Endothelial cell of umbilical vein (primary cell): Measurements from ENCODE around the gene HUNK. TPM values are rescaled to one million over a fixed set of nuclear protein-coding genes. Genes with fewer than 3 reads are reported as not detected.

ENCODE experiments used
- BruUV-seq: library from RNA; stranded (reverse); fragments of 400-500 nt; replicated peaks from 2 replicates; lab custom pipeline; 2021; lab: Mats Ljungman, UMichigan
- CTCF ChIA-PET: fragments of 300-600, 350-600 bp; sonication (Branson Sonifier 250); formaldehyde crosslinking; loops from one replicate; lab custom pipeline; 2021; ENCODE audit warnings: antibody characterized with exemption, inconsistent platforms; lab: Charles Lee
- POLR2A ChIA-PET: fragments of 300-600, 350-600 bp; sonication (Branson Sonifier 250); formaldehyde crosslinking; loops from one replicate; lab custom pipeline; 2021; ENCODE audit warnings: antibody characterized with exemption, inconsistent platforms; lab: Charles Lee
- DNase-seq: peaks from one replicate; pipeline ENCODE4 v3.0.0-alpha.2; 2011; ENCODE audit warnings: low read depth, low spot score
- FAIRE-seq: peaks from 2 replicates; lab custom pipeline; 2011; peaks lifted over from hg19 to GRCh38; lab: Jason Lieb, UNC
- H2AFZ ChIP-seq: 2 replicates; pipeline ENCODE4 v1.6.0; 2012; ENCODE audit warnings: low read depth, low read length, control low read depth, inconsistent platforms
- H3K27ac ChIP-seq: 2 replicates; pipeline ENCODE4 v1.5.1; 2011; ENCODE audit warnings: low read depth, mild to moderate bottlenecking, control low read depth, low read length, moderate library complexity; ENCODE audit not compliant: insufficient read depth
- H3K27me3 ChIP-seq, 2 experiments: 2 replicates each; pipeline versions ENCODE4 v1.6.0 to v1.6.1; 2011; ENCODE audit warnings: low read length in 2 of 2, mixed read lengths in 1 of 2; ENCODE audit not compliant: control insufficient read depth in 2 of 2, insufficient read depth in 2 of 2
- H3K36me3 ChIP-seq, 2 experiments: 2 replicates in 1 of 2; 3 replicates in 1 of 2; pipeline ENCODE4 v1.5.1; 2011; ENCODE audit warnings: low read length in 2 of 2, mild to moderate bottlenecking in 1 of 2, moderate library complexity in 1 of 2; ENCODE audit not compliant: control insufficient read depth in 2 of 2, insufficient read depth in 2 of 2; ENCODE audit errors: extremely low read depth in 1 of 2
- H3K4me1 ChIP-seq: 3 replicates; pipeline ENCODE4 v1.5.1; 2011; ENCODE audit warnings: mild to moderate bottlenecking, low read length; ENCODE audit not compliant: control insufficient read depth, insufficient read depth; ENCODE audit errors: extremely low read depth
- H3K4me2 ChIP-seq: 2 replicates; pipeline ENCODE4 v1.6.1; 2011; ENCODE audit warnings: low read length, control low read depth, mixed read lengths; ENCODE audit not compliant: insufficient read depth
- H3K4me3 ChIP-seq, 3 experiments: fragments of 200-600 bp in 1 of 3; sonication (generic), shearing (Covaris generic) in 1 of 3; replicated peaks in 1 of 3; 2 replicates each; pipeline ENCODE4 v1.5.1; 2011 to 2016; ENCODE audit warnings: control low read depth in 3 of 3, low read length in 3 of 3, mild to moderate bottlenecking in 2 of 3, inconsistent platforms in 1 of 3, low read depth in 1 of 3, moderate library complexity in 1 of 3; ENCODE audit not compliant: insufficient read depth in 1 of 3
- H3K79me2 ChIP-seq: 2 replicates; pipeline ENCODE4 v1.6.0; 2012; ENCODE audit warnings: low read length, inconsistent platforms; ENCODE audit not compliant: control insufficient read depth, insufficient read depth
- H3K9ac ChIP-seq: replicated peaks from 2 replicates; pipeline ENCODE3; 2011; ENCODE audit warnings: low read length, control low read depth; ENCODE audit not compliant: insufficient read depth; ENCODE audit errors: extremely low read depth
- H3K9me1 ChIP-seq: replicated peaks from 3 replicates; pipeline ENCODE4 v1.6.0; 2011; ENCODE audit warnings: mild to moderate bottlenecking, low read length; ENCODE audit not compliant: control insufficient read depth, insufficient read depth; ENCODE audit errors: extremely low read depth
- H3K9me3 ChIP-seq: replicated peaks from 2 replicates; pipeline ENCODE4 v1.5.1; 2012; ENCODE audit warnings: low read length, inconsistent platforms; ENCODE audit not compliant: control insufficient read depth, insufficient read depth
- H4K20me1 ChIP-seq: replicated peaks from 2 replicates; pipeline ENCODE3; 2011; ENCODE audit warnings: mild to moderate bottlenecking, low read length; ENCODE audit not compliant: control insufficient read depth, insufficient read depth; ENCODE audit errors: extremely low read depth
- EZH2 ChIP-seq: IDR thresholded peaks from 2 replicates; pipeline ENCODE4 v1.6.1; 2012; ENCODE audit warnings: borderline replicate concordance, low read depth, mild to moderate bottlenecking, moderate library complexity, low read length, inconsistent platforms; ENCODE audit not compliant: severe bottlenecking
- FOS ChIP-seq: IDR thresholded peaks from 2 replicates; pipeline ENCODE4 v1.6.1; 2011; ENCODE audit warnings: mild to moderate bottlenecking, low read length, moderate library complexity, borderline replicate concordance; ENCODE audit not compliant: insufficient read depth
- GATA2 ChIP-seq: IDR thresholded peaks from 2 replicates; pipeline ENCODE4 v1.7.0; 2011; ENCODE audit warnings: low read depth, mild to moderate bottlenecking, moderate library complexity, mixed read lengths, low read length; ENCODE audit not compliant: insufficient read length, insufficient read depth
- JUN ChIP-seq: IDR thresholded peaks from 2 replicates; pipeline ENCODE4 v1.6.1; 2011; ENCODE audit warnings: borderline replicate concordance, low read depth; ENCODE audit not compliant: insufficient read length, insufficient read depth
- MYC ChIP-seq: IDR thresholded peaks from one replicate; pipeline ENCODE4 v1.6.1; 2011; ENCODE audit warnings: mild to moderate bottlenecking, low read depth, low read length
- POLR2A ChIP-seq: IDR thresholded peaks from 2 replicates; pipeline ENCODE4 v1.6.1; 2012; ENCODE audit warnings: low read depth, mild to moderate bottlenecking, control low read depth, low read length
- POLR2AphosphoS5 ChIP-seq: IDR thresholded peaks from 2 replicates; pipeline ENCODE4 v1.6.1; 2012; ENCODE audit warnings: low read depth, mild to moderate bottlenecking, control low read depth, low read length, moderate library complexity; ENCODE audit not compliant: insufficient read depth
- dilution Hi-C: fragments of 300-500 bp; cut with MboI; formaldehyde crosslinking; loops from one replicate; pipeline ENCODE4 v1.15.0; 2019; ENCODE audit warnings: low sequenced_read_pairs; ENCODE audit not compliant: extremely low pct_ligation_motif_present
- intact Hi-C: fragments of 100-400 bp; cut with micrococcal nuclease; formaldehyde crosslinking; loops from one replicate; pipeline ENCODE4 v1.10.0; 2022
- polyA plus RNA-seq, 4 experiments: library from polyadenylated mRNA; depleted of rRNA in 3 of 4; stranded (reverse) in 3 of 4; unstranded in 1 of 4; fragments of >200 nt; gene quantifications; 2 replicates each; pipeline versions ENCODE4 v1.2.1 to v1.2.3, GENCODE V29; 2011 to 2012; ENCODE audit warnings: missing spikeins in 1 of 4
- total RNA-seq: library from RNA; stranded (reverse); gene quantifications from 2 replicates; pipeline ENCODE4 v1.2.3, GENCODE V29; 2021
- TF ChIP-seq, protein P1 (sequence below): IDR thresholded peaks from 2 replicates; pipeline ENCODE4 v1.6.1; 2011; ENCODE audit not compliant: insufficient read depth, insufficient read length
- TF ChIP-seq, protein P2 (sequence below), 2 donors: IDR thresholded peaks; 1 replicate in 1 of 2; 2 replicates in 1 of 2; pipeline ENCODE4 v1.5.1; 2011; ENCODE audit warnings: low read length in 2 of 2, mild to moderate bottlenecking in 2 of 2, moderate library complexity in 2 of 2, control low read depth in 1 of 2, inconsistent platforms in 1 of 2, low read depth in 1 of 2; ENCODE audit not compliant: insufficient read depth in 1 of 2; ENCODE audit errors: extremely low read depth in 1 of 2

The HUNK gene
- total and polyA plus RNA-seq, 2 donors (not counting 3 experiments of a cell fraction or from before 2014, with no cell fraction given), result not detected

DNA sequence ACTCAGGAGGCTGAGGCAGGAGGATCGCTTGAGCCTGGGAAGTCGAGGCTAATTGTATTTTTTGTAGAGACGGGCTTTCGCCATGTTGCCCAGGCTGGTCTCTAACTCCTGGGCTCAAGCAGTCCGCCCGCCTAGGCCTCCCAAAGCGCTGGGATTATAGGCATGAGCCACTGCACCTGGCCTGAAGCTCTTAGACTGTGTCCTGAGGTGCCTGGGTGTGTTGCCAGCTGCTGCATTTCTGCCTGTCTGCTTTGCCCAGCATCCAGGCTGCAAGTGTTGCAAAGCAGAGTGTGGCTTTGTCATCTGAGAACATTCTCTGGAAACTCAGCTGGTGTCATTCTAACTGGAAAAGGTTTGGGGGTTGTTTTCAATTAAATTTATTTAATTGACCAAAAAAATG lies 105.0 kb downstream of the HUNK start:
- no peak for DNase-seq
- Histone ChIP-seq H2AFZ (no peak overlapping the region), H3K79me2 (no peaks in the 10 kb centered on the region), H3K4me1 (no peaks in the 10 kb centered on the region), H3K27me3 (no peaks in the 10 kb centered on the region), H4K20me1 (no peaks in the 10 kb centered on the region), H3K36me3 (no peaks in the 10 kb centered on the region), H3K9me3 (no peaks in the 10 kb centered on the region), H3K27ac (no peak overlapping the region), H3K9ac (no peak overlapping the region), H3K4me2 (no peak overlapping the region), H3K4me3 (no peak overlapping the region), H3K9me1 (no peaks in the 10 kb centered on the region)
- TF ChIP-seq, protein P1, sequence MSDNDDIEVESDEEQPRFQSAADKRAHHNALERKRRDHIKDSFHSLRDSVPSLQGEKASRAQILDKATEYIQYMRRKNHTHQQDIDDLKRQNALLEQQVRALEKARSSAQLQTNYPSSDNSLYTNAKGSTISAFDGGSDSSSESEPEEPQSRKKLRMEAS, result no peak
- no peak for TF ChIP-seq FOS
- no peak for TF ChIP-seq POLR2AphosphoS5
- TF ChIP-seq, protein P2, sequence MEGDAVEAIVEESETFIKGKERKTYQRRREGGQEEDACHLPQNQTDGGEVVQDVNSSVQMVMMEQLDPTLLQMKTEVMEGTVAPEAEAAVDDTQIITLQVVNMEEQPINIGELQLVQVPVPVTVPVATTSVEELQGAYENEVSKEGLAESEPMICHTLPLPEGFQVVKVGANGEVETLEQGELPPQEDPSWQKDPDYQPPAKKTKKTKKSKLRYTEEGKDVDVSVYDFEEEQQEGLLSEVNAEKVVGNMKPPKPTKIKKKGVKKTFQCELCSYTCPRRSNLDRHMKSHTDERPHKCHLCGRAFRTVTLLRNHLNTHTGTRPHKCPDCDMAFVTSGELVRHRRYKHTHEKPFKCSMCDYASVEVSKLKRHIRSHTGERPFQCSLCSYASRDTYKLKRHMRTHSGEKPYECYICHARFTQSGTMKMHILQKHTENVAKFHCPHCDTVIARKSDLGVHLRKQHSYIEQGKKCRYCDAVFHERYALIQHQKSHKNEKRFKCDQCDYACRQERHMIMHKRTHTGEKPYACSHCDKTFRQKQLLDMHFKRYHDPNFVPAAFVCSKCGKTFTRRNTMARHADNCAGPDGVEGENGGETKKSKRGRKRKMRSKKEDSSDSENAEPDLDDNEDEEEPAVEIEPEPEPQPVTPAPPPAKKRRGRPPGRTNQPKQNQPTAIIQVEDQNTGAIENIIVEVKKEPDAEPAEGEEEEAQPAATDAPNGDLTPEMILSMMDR (IDR thresholded peaks at IDR 0.05; ENCODE audit: extremely low read depth in 1 of 2, insufficient read depth in 1 of 2, low read depth in 1 of 2, low read length in 2 of 2), result no peak
- no peak for TF ChIP-seq POLR2A
- no peak for TF ChIP-seq EZH2
- TF ChIP-seq MYC, result no peak
- no peak for TF ChIP-seq GATA2
- TF ChIP-seq JUN, result no peak
- CTCF ChIA-PET, result interaction anchor here (1.2 kb wide), 1 partner anchor 16 kb away, joined by 3 read pairs; no protein-coding TSS in a partner anchor
- POLR2A ChIA-PET, result no interaction called here
- no TSS peak for BruUV-seq
- FAIRE-seq, result no peak
- intact Hi-C loops (no loop called here), dilution Hi-C loops (no loop called here)
